HUDEP-2 (cell line): ENCODE measurements around the gene BSCL2.
"Not testable (repeated sequence)": the region's sequence is repeated elsewhere in the genome, so short reads cannot be mapped to it uniquely, and the experiment has no call there.

Experiments used
- DNase-seq, 76 experiments: peaks; one replicate each; lab custom pipeline; 2025; ENCODE audit not compliant: unreplicated experiment in 76 of 76; lab: John Stamatoyannopoulos, UW

The BSCL2 gene

DNA sequence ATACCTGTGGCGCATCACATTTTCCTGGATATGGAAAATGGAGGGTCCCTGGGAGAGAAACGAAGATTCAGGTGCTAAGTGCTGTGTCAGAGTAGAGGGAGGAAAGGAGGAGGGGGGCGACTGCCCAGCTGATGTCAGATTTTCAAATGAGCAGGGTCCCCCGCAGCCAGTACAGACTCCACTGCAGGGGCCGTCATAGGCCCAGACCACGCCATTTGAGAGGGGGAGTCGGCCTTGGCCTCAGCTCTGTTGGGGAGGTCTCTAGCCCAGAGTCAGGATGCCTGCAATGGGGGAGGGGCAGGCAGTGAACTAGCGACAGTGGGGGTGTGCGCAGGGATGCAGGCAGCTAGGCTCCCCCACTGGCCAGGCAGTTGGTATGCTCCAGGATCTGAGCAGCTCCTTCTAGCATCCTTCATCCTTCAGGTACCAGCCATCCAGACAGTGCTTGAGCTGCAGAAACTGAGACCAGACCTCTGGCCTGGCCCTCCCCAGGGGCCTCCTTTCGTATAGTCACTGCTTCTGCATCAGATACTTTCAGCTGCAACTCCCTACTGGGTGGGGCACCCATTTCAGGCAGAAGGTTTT is at the start of gene BSCL2, which contains the start of gene GNG3:
BSCL2 (minus strand) TSS at position 148 of the 585 bp plus-strand sequence. CDS start 229 bp downstream, outside the sequence.
GNG3 (plus strand) TSS at position 400 of the 585 bp plus-strand sequence. CDS start 620 bp downstream, outside the sequence.
- DNase-seq, result peak in 3 of 76 experiments; percentile 5 to 36 (median 6)

GRCh38 chr11:62755086-62755615 is 47.9 kb upstream of the BSCL2 start:
- DNase-seq, result no peak

DNA sequence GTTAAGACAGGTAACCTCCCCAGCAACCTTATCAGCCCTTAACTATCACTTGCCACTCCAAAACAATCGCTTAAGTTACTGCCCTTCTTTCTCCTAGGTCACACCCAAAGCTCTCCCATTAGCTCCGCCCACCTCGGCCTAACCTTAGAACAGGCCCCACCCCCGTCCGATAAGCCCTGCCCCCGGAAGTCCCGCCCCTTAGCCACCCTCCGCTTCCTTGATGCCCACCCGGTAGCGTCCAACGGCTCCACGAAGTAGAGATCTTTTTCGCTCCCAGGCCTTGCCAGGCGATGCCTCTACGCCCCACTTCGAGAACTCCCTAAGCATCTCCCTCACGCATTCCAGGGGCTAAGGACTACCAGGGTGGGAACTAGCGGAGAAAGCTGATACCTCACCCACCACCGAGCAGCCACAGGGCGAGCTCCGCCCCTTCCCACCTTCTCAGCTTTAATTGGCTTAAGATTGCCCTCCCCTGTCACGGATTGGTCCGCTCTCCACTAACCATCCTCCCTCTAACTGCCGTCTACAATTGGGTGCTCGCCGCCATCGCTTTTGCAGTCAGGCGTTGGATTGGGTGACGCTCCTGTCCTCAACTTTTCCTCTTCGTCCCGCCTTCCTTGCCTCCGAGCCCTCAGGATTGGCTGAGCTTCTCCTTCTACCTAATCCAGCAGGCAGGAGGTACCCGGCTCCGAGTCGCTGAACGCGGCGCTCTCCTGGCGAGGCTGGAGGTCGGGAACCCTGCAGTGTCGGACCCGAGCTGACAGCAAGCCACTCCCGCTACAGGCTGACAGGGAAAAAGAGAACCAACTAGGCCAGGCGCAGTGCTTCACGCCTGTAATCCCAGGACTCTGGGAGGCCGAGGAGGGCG is 46.7 kb upstream of the BSCL2 start, which contains the start of gene ZBTB3:
ZBTB3 (minus strand) TSS at position 425 of the 868 bp plus-strand sequence. CDS start 496 bp downstream, outside the sequence.
- peak in 75 of 76 experiments; percentile 84 to 100 (median 97) for DNase-seq

- no peak for DNase-seq
Measured at GRCh38 chr11:62752994-62753735, 45.9 kb upstream of the BSCL2 start.

DNA sequence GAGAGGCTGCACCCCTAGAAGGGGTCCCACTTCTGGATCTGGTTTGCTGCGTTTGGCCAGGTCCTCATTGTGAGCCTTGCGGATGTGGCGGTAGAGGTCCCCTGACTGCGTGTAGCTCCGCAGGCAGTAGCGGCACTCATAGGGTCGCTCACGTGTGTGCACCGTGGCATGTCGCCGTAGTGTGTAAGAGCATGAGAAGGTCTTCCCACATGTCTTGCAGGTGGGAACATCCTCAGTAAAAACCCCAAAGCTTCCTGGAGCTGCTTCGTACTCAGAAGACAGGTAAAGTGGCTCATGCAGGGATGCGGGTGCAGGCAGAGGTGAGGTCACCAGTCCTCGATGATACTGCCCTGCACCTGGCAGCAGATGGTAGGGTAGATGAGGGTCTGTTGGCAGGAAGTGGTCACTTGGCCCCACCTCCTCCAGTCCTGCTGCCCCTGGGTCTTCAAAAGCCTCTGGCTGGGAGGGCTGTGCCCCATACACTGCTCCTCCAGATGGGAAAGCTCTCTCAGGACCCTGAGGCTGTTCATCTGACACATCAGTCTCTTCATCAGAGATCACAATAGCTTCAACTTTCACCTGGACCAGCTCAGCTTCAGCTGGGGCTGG is 45.1 kb upstream of the BSCL2 start:
- no peak for DNase-seq

GRCh38 chr11:62749931-62750330 is 42.7 kb upstream of the BSCL2 start:
- DNase-seq, result not testable (repeated sequence)

DNA sequence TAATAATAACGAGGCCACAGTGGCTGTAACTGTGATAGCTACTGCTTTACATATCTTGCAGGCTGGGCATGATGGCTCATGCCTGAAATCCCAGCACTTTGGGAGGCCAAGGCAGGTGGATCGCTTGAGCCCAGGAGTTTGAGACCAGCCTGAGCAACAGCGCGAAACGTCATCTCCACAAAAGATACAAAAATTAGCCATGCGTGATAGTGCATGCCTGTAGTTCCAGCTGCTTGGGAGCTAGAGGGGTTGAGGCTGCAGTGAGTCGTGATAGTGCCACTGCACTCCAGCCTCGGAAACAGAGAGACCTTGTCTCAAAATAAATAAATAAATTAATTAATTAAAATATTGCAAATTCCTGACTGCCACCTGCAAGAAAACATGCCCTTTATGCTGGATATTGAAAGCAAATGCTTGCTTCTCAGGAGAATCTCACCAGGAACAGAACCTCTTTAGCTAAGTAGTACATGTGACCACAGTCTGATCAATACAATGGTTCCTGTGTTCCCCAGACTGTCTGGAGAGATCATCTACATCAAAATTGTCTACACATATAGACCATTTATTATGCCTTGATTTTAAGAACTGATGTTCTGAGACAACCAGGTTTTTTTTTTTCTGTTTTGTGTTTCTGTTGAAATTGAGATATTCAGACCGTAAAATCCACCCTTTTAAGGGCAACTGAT is 40.4 kb upstream of the BSCL2 start:
- DNase-seq, result no peak

- no peak for DNase-seq
Measured at GRCh38 chr11:62737196-62737595, 30.0 kb upstream of the BSCL2 start.

- DNase-seq, result peak in 13 of 76 experiments; percentile 4 to 51 (median 15)
Measured at GRCh38 chr11:62732830-62733229, 25.6 kb upstream of the BSCL2 start.

- DNase-seq, result not testable (repeated sequence)
Measured at GRCh38 chr11:62730076-62730475, 22.9 kb upstream of the BSCL2 start.

DNA sequence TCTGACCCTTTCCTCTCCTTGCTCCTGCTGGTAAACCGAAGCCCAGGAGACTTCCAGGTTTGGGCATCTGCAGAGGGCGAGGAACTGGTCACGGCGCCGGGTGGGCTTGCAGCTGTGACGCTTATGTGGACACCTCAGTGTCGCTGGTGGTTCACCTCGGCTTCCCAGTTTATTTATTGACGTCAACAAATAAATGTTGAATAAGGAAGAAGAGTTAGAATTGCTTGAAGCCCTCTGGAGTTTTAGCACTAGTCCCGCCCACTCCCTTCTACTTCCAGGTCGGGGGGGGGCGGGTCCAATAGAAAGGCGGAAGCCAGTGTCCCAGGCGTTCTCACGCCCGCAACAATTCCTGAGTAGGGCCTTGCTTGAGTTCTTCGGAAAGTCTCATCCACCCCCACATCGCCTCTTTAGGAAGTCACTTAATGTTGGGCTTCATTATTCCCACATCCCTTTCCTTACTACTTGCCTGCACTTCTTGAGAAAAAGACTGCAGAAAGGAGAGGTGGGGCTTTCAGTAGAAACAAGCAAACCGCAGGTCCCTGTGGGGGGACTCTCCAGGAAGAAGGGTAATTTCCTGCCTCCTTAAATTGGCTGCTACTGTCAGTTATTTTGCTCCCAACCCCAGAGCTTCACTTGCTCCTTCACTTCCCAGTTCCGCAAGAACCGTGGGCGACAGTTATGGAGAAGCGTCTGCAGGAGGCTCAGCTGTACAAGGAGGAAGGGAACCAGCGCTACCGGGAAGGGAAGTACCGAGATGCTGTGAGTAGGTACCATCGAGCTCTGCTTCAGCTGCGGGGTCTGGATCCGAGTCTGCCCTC is 21.2 kb upstream of the BSCL2 start, which contains the start of gene TTC9C:
TTC9C (plus strand) TSS at position 316 of the 818 bp plus-strand sequence; CDS start at position 679, 363 bp downstream.
- DNase-seq, result peak in 66 of 76 experiments; percentile 8 to 83 (median 67)

- DNase-seq, result peak in 75 of 76 experiments; percentile 52 to 97 (median 86)
Measured at GRCh38 chr11:62727872-62728170, 20.6 kb upstream of the BSCL2 start.

DNA sequence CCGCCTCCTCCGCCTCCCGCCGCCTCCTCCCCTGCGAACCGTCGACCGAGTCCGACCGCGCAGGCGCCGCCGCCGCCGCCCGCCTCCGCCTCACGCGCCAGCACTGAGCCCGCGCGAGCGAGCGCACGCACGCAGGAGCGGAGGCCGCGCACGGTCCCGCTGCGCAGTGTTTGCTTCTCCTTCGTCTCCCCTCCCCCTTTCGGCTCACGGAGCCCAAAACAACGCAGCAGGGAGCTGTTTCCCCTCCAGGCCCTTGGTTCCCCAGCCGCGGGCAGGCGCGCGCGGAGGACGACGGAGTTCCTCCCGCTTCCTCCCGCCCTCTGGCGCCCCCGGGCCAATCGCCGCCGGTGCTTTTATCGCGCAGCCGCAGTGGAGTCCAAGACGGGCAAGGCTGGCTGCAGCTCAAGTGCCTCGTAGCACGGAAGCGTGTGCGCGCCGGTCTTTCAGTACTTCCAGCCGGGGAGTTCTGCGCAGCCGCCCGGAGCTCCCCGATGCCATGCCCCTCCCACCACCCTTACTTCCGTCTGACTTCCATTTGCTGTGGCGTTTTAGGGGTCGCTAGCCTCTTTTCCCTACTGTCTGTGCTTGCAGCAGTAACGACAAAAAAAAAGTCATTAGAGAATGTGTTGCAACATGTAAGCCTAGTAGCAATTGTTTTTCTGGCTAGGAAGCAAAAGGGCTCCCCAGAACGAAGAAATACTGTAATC is 20.1 kb upstream of the BSCL2 start, which contains the start of gene HNRNPUL2:
HNRNPUL2 (minus strand) TSS at position 293 of the 707 bp plus-strand sequence. CDS start 301 bp downstream, outside the sequence.
- DNase-seq, result peak in 75 of 76 experiments; percentile 81 to 98 (median 96)

GRCh38 chr11:62726915-62727164 is 19.6 kb upstream of the BSCL2 start:
- DNase-seq, result peak in 25 of 76 experiments; percentile 19 to 70 (median 61)

GRCh38 chr11:62726156-62726914 is 19.1 kb upstream of the BSCL2 start:
- DNase-seq, result peak in 2 of 76 experiments; percentile 12 to 61

DNA sequence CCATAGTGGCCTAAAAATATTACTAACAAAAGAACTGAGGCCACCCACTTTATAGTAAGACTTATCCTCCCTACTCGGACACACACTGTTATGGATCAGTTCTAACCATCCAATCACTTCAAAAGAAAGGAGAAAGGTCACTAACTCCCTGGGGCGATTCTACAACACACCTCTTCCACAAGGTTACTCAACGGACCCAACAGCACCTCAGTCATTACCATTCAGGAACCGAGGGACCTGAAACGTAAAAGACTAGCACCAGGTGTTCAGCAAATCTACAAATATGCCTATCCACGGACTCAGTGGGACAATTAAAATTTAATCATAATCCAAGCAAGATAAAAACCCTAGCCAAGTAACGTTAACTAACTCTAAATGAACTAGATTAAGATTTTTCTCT is 18.4 kb upstream of the BSCL2 start:
- no peak for DNase-seq

GRCh38 chr11:62724171-62724570 is 16.9 kb upstream of the BSCL2 start:
- no peak for DNase-seq
